Keratinocyte (primary cell): ENCODE measurements around the gene FAM229A. TPM values are rescaled to one million over a fixed set of nuclear protein-coding genes. Genes with fewer than 3 reads are reported as not detected.
"Not testable (repeated sequence)": the region's sequence is repeated elsewhere in the genome, so short reads cannot be mapped to it uniquely, and the experiment has no call there.

ENCODE experiments used
- DNase-seq: peaks from one replicate; pipeline ENCODE4 v3.0.0-alpha.2; 2011; ENCODE audit warnings: low read depth, missing footprints, low spot score
- FAIRE-seq: peaks from 2 replicates; lab custom pipeline; 2011; peaks lifted over from hg19 to GRCh38; lab: Jason Lieb, UNC
- H2AFZ ChIP-seq: 2 replicates; pipeline ENCODE4 v1.6.0; 2012; ENCODE audit warnings: low read length, control low read depth, inconsistent platforms; ENCODE audit not compliant: control insufficient read depth
- H3K27ac ChIP-seq: 2 replicates; pipeline ENCODE4 v1.5.1; 2011; ENCODE audit warnings: low read length; ENCODE audit not compliant: control insufficient read depth, insufficient read depth
- H3K27me3 ChIP-seq: 3 replicates; pipeline ENCODE4 v1.6.0; 2011; ENCODE audit warnings: low read length; ENCODE audit not compliant: control insufficient read depth, insufficient read depth; ENCODE audit errors: extremely low read depth
- H3K36me3 ChIP-seq, 2 experiments: 2 replicates in 1 of 2; 3 replicates in 1 of 2; pipeline ENCODE4 v1.5.1; 2011; ENCODE audit warnings: low read length in 2 of 2, mild to moderate bottlenecking in 1 of 2; ENCODE audit not compliant: control insufficient read depth in 2 of 2, insufficient read depth in 2 of 2; ENCODE audit errors: extremely low read depth in 1 of 2
- H3K4me1 ChIP-seq: 3 replicates; pipeline ENCODE4 v1.5.1; 2011; ENCODE audit warnings: low read length; ENCODE audit not compliant: control insufficient read depth, insufficient read depth; ENCODE audit errors: extremely low read depth
- H3K4me2 ChIP-seq: 3 replicates; pipeline ENCODE4 v1.6.0; 2011; ENCODE audit warnings: low read depth, low read length; ENCODE audit not compliant: control insufficient read depth, insufficient read depth; ENCODE audit errors: extremely low read depth
- H3K4me3 ChIP-seq, 3 experiments: fragments of 200-600 bp in 1 of 3; sonication (generic) in 1 of 3; 2 replicates in 2 of 3; 3 replicates in 1 of 3; pipeline ENCODE4 v1.5.1; 2011 to 2016; ENCODE audit warnings: low read length in 3 of 3, mild to moderate bottlenecking in 3 of 3, control low read depth in 2 of 3, inconsistent platforms in 1 of 3, low read depth in 1 of 3, mixed read lengths in 1 of 3, mixed run types in 1 of 3, moderate library complexity in 1 of 3; ENCODE audit not compliant: control insufficient read depth in 2 of 3, insufficient read depth in 2 of 3; ENCODE audit errors: extremely low read depth in 1 of 3
- H3K79me2 ChIP-seq: 2 replicates; pipeline ENCODE4 v1.6.0; 2012; ENCODE audit warnings: low read length; ENCODE audit not compliant: control insufficient read depth, insufficient read depth
- H3K9ac ChIP-seq: 3 replicates; pipeline ENCODE4 v1.6.0; 2011; ENCODE audit warnings: low read length; ENCODE audit not compliant: control insufficient read depth, insufficient read depth; ENCODE audit errors: extremely low read depth
- H3K9me1 ChIP-seq: 3 replicates; pipeline ENCODE4 v1.6.0; 2011; ENCODE audit warnings: low read length; ENCODE audit not compliant: control insufficient read depth, insufficient read depth; ENCODE audit errors: extremely low read depth
- H3K9me3 ChIP-seq: 2 replicates; pipeline ENCODE4 v1.5.1; 2012; ENCODE audit warnings: low read depth, low read length; ENCODE audit not compliant: control insufficient read depth
- H4K20me1 ChIP-seq: 3 replicates; pipeline ENCODE4 v1.6.0; 2011; ENCODE audit warnings: low read length; ENCODE audit not compliant: control insufficient read depth, insufficient read depth; ENCODE audit errors: extremely low read depth
- CTCF ChIP-seq, 3 experiments: IDR thresholded peaks in 1 of 3; conservative IDR thresholded peaks in 1 of 3; optimal IDR thresholded peaks in 1 of 3; 2 replicates in 2 of 3; 3 replicates in 1 of 3; pipeline versions ENCODE3 to v1.5.1; 2011; ENCODE audit warnings: low read length in 3 of 3, mild to moderate bottlenecking in 3 of 3, moderate library complexity in 2 of 3, control low read depth in 1 of 3, inconsistent platforms in 1 of 3; ENCODE audit not compliant: insufficient read depth in 2 of 3; ENCODE audit errors: extremely low read depth in 1 of 3
- EZH2 ChIP-seq: IDR thresholded peaks from one replicate; pipeline ENCODE4 v1.6.1; 2012; ENCODE audit warnings: inconsistent platforms, mild to moderate bottlenecking, low read length, moderate library complexity
- dilution Hi-C: fragments of 300-500 bp; cut with MboI; formaldehyde crosslinking; loops from one replicate; pipeline ENCODE4 v1.7.0; 2020; ENCODE audit warnings: low sequenced_read_pairs; ENCODE audit not compliant: extremely low pct_ligation_motif_present
- polyA plus RNA-seq, 5 experiments: library from polyadenylated mRNA; depleted of rRNA in 3 of 5; stranded (reverse) in 3 of 5; stranded (forward) in 1 of 5; unstranded in 1 of 5; fragments of >200 nt; gene quantifications; 1 replicate in 1 of 5; 2 replicates in 3 of 5; 3 replicates in 1 of 5; pipeline versions ENCODE4 v1.2.1 to v1.2.3, GENCODE V29; 2011 to 2012; ENCODE audit warnings: missing spikeins in 2 of 5, low read depth in 1 of 5, low replicate concordance in 1 of 5

The FAM229A gene
- polyA plus RNA-seq, 1 donor (not counting 4 experiments of a cell fraction or from before 2014, with no cell fraction given), result 1.1 TPM

- Histone ChIP-seq H2AFZ (no peak overlapping the region), H3K27me3 (no peaks in the 10 kb centered on the region), H3K4me2 (no peak overlapping the region), H3K27ac (no peak overlapping the region), H3K36me3 (peaks cover 0 to 4% of the 10 kb centered on the region in 2 experiments), H3K9ac (no peak overlapping the region), H3K79me2 (no peaks in the 10 kb centered on the region), H3K4me1 (peaks cover 12% of the 10 kb centered on the region), H3K4me3 (no peak overlapping the region), H3K9me1 (no peaks in the 10 kb centered on the region), H4K20me1 (no peaks in the 10 kb centered on the region), H3K9me3 (no peaks in the 10 kb centered on the region)
- TF ChIP-seq CTCF (optimal IDR thresholded peaks at IDR 0.05 in 1 of 3, IDR thresholded peaks at IDR 0.05 in 1 of 3, conservative IDR thresholded peaks at IDR 0.05 in 1 of 3; ENCODE audit: extremely low read depth in 1 of 3, insufficient read depth in 2 of 3, low read length in 3 of 3) (no peak), EZH2 (no peak)
- no peak for FAIRE-seq
- dilution Hi-C loops, result no loop called here
- DNase-seq, result no peak
Measured at GRCh38 chr1:32357614-32358013, 4.7 kb downstream of the FAM229A start.

GRCh38 chr1:32356478-32356877 lies 5.8 kb downstream of the FAM229A start:
- Histone ChIP-seq H3K27me3 (no peaks in the 10 kb centered on the region), H3K36me3 (peaks cover 0 to 4% of the 10 kb centered on the region in 2 experiments), H3K27ac (no peak overlapping the region), H3K79me2 (no peaks in the 10 kb centered on the region), H3K9me3 (no peaks in the 10 kb centered on the region), H3K4me2 (no peak overlapping the region), H4K20me1 (no peaks in the 10 kb centered on the region), H2AFZ (no peak overlapping the region), H3K9me1 (no peaks in the 10 kb centered on the region), H3K9ac (no peak overlapping the region), H3K4me3 (no peak overlapping the region), H3K4me1 (peaks cover 21% of the 10 kb centered on the region)
- dilution Hi-C loops, result no loop called here
- DNase-seq (no peak), FAIRE-seq (no peak)
- TF ChIP-seq CTCF (optimal IDR thresholded peaks at IDR 0.05 in 1 of 3, IDR thresholded peaks at IDR 0.05 in 1 of 3, conservative IDR thresholded peaks at IDR 0.05 in 1 of 3; ENCODE audit: extremely low read depth in 1 of 3, insufficient read depth in 2 of 3, low read length in 3 of 3) (no peak), EZH2 (no peak)

GRCh38 chr1:32355778-32356177 lies 6.5 kb downstream of the FAM229A start:
- FAIRE-seq, dilution Hi-C loops: not testable (repeated sequence)

More at GRCh38 chr1:32355778-32356177, 6.5 kb downstream of the FAM229A start:
- not testable (repeated sequence) for H4K20me1 ChIP-seq, H3K4me3 ChIP-seq, H2AFZ ChIP-seq, H3K9ac ChIP-seq, DNase-seq, H3K27ac ChIP-seq, H3K9me3 ChIP-seq, H3K27me3 ChIP-seq, H3K79me2 ChIP-seq, H3K4me2 ChIP-seq, H3K36me3 ChIP-seq, H3K9me1 ChIP-seq
- peaks cover 21% of the 10 kb centered on the region for H3K4me1 ChIP-seq
